Measurements from ENCODE around the gene SEC16A. TPM values are rescaled to one million over a fixed set of nuclear protein-coding genes. Genes with fewer than 3 reads are reported as not detected.

The SEC16A gene
- total and polyA plus RNA-seq, 5 donors from 2014 or later = 17.7 to 74.4 (median 21.3) TPM

DNA sequence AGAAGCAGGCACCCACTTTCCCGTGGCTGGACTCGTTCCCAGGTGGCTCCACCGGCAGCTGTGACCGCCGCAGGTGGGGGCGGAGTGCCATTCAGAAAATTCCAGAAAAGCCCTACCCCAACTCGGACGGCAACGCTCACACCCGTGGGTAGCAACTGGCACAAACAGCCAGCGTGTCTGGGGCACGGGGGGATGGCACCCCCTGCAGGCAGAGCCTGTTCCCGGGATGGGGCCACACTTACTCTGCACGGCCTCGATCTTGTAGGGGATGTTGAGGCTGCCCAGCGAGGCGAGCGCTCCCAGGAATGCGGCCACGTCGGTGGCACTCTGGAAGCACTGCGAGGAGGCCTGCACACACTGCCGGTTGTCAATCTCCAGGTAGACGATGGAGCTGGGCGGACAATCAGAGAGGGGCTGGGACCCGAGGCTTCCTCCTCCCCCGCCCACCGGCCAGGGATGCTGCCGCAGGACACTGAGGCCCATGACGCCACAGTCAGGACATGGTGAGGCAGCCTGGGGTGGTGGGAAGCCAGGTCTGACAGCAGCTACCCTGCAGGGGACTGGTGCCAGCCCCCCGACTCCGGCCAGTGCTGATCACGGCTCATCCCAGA lies 20.2 kb upstream of the SEC16A start:
- H3K36me3 ChIP-seq (ENCODE audit: control insufficient read depth, insufficient read depth, low read length) = peaks cover 80% of the 10 kb centered on the region
- no peaks in the 10 kb centered on the region for H3K4me1 ChIP-seq (ENCODE audit: control insufficient read depth, insufficient read depth, low read length, poor library complexity, severe bottlenecking)
- DNase-seq (no peak), ATAC-seq (ENCODE audit: low read depth in 2 of 2) (no peak)
- Mint-ChIP-seq H3K4me3 (no peak overlapping the region), H3K27ac (no peak overlapping the region), H3K4me1 (no peaks in the 10 kb centered on the region), H3K36me3 (peaks cover 5% of the 10 kb centered on the region), H3K27me3 (no peaks in the 10 kb centered on the region), H3K9me3 (no peaks in the 10 kb centered on the region)
- no peaks in the 10 kb centered on the region for H3K27me3 ChIP-seq (ENCODE audit: control insufficient read depth, insufficient read depth, low read length)
- no peaks in the 10 kb centered on the region for H3K9me3 ChIP-seq (ENCODE audit: control insufficient read depth in 2 of 2, low read length in 2 of 2)
- H3K27ac ChIP-seq (ENCODE audit: insufficient read depth, low read length, poor library complexity, severe bottlenecking) = no peak overlapping the region
- H3K4me3 ChIP-seq (ENCODE audit: low read depth, low read length) = no peak overlapping the region

DNA sequence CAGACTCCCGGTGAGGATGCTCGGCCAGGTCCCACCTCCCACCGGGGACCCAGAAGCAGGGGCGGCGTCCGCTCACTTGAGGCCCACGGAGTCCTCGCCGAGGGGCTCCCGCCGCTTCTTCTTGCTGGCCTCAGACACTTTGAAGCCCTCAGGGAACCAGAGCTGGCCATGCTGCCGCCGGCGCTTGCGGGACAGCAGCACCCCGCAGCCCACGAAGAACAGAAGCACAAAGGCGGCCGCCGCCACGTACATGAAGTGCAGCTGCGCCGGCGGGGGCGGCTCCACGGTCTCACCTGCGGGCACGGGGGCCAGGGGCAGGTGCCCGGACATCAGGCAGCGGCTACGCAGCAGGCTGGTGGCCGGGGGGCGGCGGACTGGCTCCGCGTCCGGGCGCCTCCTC lies 19.4 kb upstream of the SEC16A start:
- Histone ChIP-seq H3K36me3 (ENCODE audit: control insufficient read depth, insufficient read depth, low read length) (peaks cover 81% of the 10 kb centered on the region), H3K27me3 (ENCODE audit: control insufficient read depth, insufficient read depth, low read length) (no peaks in the 10 kb centered on the region), H3K9me3 (ENCODE audit: control insufficient read depth in 2 of 2, low read length in 2 of 2) (no peaks in the 10 kb centered on the region), H3K27ac (ENCODE audit: insufficient read depth, low read length, poor library complexity, severe bottlenecking) (no peak overlapping the region), H3K4me1 (ENCODE audit: control insufficient read depth, insufficient read depth, low read length, poor library complexity, severe bottlenecking) (no peaks in the 10 kb centered on the region), H3K4me3 (ENCODE audit: low read depth, low read length) (no peak overlapping the region)
- Mint-ChIP-seq H3K9me3 (no peaks in the 10 kb centered on the region), H3K27me3 (no peaks in the 10 kb centered on the region), H3K4me1 (no peaks in the 10 kb centered on the region), H3K27ac (no peak overlapping the region), H3K36me3 (peaks cover 5% of the 10 kb centered on the region), H3K4me3 (no peak overlapping the region)
- ATAC-seq (ENCODE audit: low read depth in 2 of 2) = no peak
- DNase-seq = no peak

DNA sequence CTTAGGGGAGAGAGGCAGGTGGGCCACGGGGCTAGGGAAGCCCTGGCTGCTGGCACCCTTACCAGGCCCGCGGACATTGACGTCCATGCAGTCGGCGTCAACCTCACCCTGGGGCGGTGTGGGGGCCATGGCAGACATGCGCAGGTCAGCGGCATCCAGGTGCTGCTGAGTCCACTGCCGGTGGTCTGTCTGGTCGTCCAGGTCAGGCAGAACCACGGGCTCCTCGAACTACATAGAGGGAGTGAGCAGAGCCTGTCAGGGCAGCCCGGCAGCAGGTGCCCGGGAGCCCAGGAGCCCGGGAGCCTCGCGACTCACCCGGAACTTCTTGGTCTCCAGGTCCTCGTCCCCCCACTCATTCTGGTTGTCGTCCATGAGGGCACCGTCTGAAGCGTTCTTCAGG lies 18.8 kb upstream of the SEC16A start:
- Mint-ChIP-seq H3K27me3 (no peaks in the 10 kb centered on the region), H3K4me3 (no peak overlapping the region), H3K27ac (no peak overlapping the region), H3K36me3 (peaks cover 5% of the 10 kb centered on the region), H3K9me3 (no peaks in the 10 kb centered on the region), H3K4me1 (no peaks in the 10 kb centered on the region)
- DNase-seq (no peak), ATAC-seq (ENCODE audit: low read depth in 2 of 2) (no peak)
- H3K27me3 ChIP-seq (ENCODE audit: control insufficient read depth, insufficient read depth, low read length) = no peaks in the 10 kb centered on the region
- H3K4me3 ChIP-seq (ENCODE audit: low read depth, low read length) = no peak overlapping the region
- no peaks in the 10 kb centered on the region for H3K4me1 ChIP-seq (ENCODE audit: control insufficient read depth, insufficient read depth, low read length, poor library complexity, severe bottlenecking)
- H3K27ac ChIP-seq (ENCODE audit: insufficient read depth, low read length, poor library complexity, severe bottlenecking) = no peak overlapping the region
- no peaks in the 10 kb centered on the region for H3K9me3 ChIP-seq (ENCODE audit: control insufficient read depth in 2 of 2, low read length in 2 of 2)
- peaks cover 81% of the 10 kb centered on the region for H3K36me3 ChIP-seq (ENCODE audit: control insufficient read depth, insufficient read depth, low read length)

DNA sequence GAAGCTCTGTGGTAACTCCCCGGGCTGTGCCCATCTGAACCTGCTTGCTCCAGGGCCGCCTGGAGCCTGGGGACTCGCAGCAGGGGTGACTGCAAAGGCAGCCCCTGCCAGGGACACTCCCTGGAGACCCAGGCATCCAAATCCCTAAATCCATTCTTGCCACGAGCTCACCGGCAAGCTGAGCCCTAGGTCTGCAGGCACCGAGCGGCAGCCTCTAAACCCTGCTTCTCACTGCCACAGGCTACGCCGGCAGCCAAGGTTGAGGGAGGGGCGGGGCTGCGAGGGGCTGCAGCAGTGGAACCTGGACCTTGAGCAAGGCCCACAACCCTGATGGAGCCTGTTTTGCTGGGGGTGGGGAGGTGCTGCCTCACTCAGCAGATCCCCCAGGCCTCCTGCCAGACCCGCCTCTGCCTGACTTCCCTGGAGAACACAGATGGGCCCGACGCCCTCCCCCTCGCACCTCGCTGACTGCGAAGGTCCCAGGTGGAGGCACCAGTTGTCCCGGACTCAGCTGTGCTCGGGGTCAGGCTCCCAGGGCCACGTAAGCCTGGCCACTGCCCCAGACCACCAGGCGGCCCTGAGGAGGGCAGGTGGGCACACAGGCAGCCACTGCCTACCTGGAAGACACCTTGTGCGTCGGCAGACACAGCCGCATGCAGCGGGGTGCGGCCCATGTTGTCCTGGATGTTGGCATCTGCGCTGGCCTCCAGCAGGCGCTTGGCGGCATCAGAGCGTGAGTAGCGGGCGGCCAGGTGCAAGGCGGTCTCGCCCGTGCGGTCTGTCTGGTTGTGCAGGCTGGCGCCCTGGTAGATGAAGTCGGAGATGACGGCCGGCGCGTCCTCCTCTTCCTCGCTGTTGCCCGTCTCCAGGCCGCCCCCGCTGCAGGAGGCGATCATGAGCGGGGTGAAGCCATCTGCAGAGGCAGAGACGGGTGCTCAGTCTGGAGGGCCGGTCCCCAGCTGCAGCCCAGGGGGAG lies 17.4 kb upstream of the SEC16A start:
- Histone ChIP-seq H3K4me1 (ENCODE audit: control insufficient read depth, insufficient read depth, low read length, poor library complexity, severe bottlenecking) (no peaks in the 10 kb centered on the region), H3K27ac (ENCODE audit: insufficient read depth, low read length, poor library complexity, severe bottlenecking) (no peak overlapping the region), H3K36me3 (ENCODE audit: control insufficient read depth, insufficient read depth, low read length) (peaks cover 77% of the 10 kb centered on the region), H3K4me3 (ENCODE audit: low read depth, low read length) (no peak overlapping the region), H3K9me3 (ENCODE audit: control insufficient read depth in 2 of 2, low read length in 2 of 2) (no peaks in the 10 kb centered on the region), H3K27me3 (ENCODE audit: control insufficient read depth, insufficient read depth, low read length) (no peaks in the 10 kb centered on the region)
- H3K4me3 Mint-ChIP-seq = no peak overlapping the region
- H3K27me3 Mint-ChIP-seq = no peaks in the 10 kb centered on the region
- H3K9me3 Mint-ChIP-seq = no peaks in the 10 kb centered on the region
- H3K27ac Mint-ChIP-seq = no peak overlapping the region
- no peaks in the 10 kb centered on the region for H3K4me1 Mint-ChIP-seq
- DNase-seq (no peak), ATAC-seq (ENCODE audit: low read depth in 2 of 2) (no peak)
- H3K36me3 Mint-ChIP-seq = peaks cover 5% of the 10 kb centered on the region

DNA sequence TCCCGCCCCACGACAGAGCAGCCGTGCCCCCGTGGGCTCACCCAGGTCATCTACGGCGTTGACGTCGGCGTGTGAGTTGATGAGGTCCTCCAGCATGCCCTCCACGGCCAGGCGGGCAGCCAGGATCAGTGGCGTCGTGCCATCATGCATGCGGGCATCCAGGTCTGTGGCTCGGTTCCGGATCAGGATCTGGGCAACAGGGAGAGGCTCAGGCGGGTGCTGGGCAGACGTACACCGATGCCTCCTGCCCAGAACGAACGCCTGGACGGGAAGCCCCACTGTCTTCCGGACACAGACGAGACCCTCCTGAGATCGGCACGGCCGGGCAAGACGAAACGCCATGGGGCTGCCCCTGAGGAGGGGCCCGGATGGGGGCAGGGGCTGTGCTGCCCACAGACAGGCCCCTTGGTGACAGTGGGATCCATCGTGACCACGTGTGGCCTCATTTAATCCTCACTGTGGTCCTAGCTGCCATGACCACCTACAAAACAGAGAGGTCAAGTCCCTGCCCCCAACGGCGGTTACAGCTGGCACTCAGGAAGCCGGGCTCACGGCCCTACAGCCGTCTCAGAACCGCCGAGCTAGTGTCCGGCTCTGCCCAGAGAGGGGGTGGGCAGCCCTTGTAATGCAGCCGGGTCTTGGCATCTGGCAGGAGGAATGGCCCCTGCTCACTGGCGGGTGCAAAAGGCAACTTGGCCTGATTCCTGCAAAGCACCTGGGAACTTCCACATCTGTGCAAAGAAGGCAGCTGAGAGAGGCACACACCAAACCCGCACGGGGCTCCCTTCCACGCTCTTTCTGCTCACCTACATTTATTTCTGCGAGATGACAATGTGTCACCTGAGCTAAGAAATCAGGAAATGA lies 16.5 kb upstream of the SEC16A start:
- ATAC-seq (ENCODE audit: low read depth in 2 of 2) (no peak), DNase-seq (no peak)
- no peaks in the 10 kb centered on the region for H3K4me1 Mint-ChIP-seq
- no peaks in the 10 kb centered on the region for H3K9me3 Mint-ChIP-seq
- no peak overlapping the region for H3K27ac Mint-ChIP-seq
- peaks cover 5% of the 10 kb centered on the region for H3K36me3 Mint-ChIP-seq
- H3K36me3 ChIP-seq (ENCODE audit: control insufficient read depth, insufficient read depth, low read length) = peaks cover 68% of the 10 kb centered on the region
- H3K4me3 Mint-ChIP-seq = no peak overlapping the region
- no peaks in the 10 kb centered on the region for H3K9me3 ChIP-seq (ENCODE audit: control insufficient read depth in 2 of 2, low read length in 2 of 2)
- H3K4me3 ChIP-seq (ENCODE audit: low read depth, low read length) = no peak overlapping the region
- no peaks in the 10 kb centered on the region for H3K27me3 ChIP-seq (ENCODE audit: control insufficient read depth, insufficient read depth, low read length)
- no peak overlapping the region for H3K27ac ChIP-seq (ENCODE audit: insufficient read depth, low read length, poor library complexity, severe bottlenecking)
- no peaks in the 10 kb centered on the region for H3K27me3 Mint-ChIP-seq
- no peaks in the 10 kb centered on the region for H3K4me1 ChIP-seq (ENCODE audit: control insufficient read depth, insufficient read depth, low read length, poor library complexity, severe bottlenecking)

DNA sequence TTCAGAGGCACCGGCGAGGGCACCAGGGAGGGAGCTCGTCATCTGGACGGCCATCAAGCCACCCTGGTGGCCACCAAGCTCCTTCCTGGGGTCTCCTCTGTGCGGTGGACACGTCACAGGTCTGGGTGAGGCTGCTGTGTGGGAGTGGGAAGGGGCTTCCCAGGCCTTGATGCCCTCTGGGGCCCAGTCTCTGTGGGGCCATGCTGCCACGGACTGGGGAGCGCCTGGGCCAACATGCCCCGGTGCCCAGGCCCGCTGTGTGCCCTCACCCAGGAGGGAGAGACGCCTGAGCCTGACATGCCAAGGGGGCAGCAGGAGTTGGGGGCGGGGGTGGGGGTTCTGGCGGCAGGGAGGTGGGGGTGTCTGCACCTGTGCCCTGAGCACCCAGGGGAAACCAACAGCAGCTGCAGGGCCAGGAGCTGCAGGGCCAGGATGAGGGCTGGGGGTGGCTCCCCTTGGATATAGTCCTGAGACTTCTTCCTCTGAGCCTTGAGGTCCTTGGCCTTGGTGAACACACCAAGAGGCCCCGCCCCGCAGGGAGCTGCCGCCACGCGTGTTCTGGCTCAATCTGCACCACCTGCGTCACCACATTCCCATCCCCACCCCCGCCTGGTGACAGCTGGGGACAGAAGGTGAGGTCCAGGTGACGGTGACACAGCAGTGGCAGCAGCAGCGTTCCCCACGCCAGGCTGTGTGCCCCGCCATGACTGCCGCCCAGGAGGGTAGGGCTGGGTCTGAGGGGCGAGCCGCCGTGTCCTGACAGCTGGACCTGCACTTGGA lies 15.3 kb upstream of the SEC16A start:
- H3K27ac Mint-ChIP-seq = no peak overlapping the region

More for the DNA sequence above, 15.3 kb upstream of the SEC16A start:
- Histone ChIP-seq H3K27ac (ENCODE audit: insufficient read depth, low read length, poor library complexity, severe bottlenecking) (no peak overlapping the region), H3K27me3 (ENCODE audit: control insufficient read depth, insufficient read depth, low read length) (no peaks in the 10 kb centered on the region), H3K36me3 (ENCODE audit: control insufficient read depth, insufficient read depth, low read length) (peaks cover 57% of the 10 kb centered on the region), H3K4me3 (ENCODE audit: low read depth, low read length) (no peak overlapping the region), H3K9me3 (ENCODE audit: control insufficient read depth in 2 of 2, low read length in 2 of 2) (no peaks in the 10 kb centered on the region), H3K4me1 (ENCODE audit: control insufficient read depth, insufficient read depth, low read length, poor library complexity, severe bottlenecking) (no peaks in the 10 kb centered on the region)
- H3K4me3 Mint-ChIP-seq = no peak overlapping the region
- ATAC-seq (ENCODE audit: low read depth in 2 of 2) = no peak
- H3K27me3 Mint-ChIP-seq = no peaks in the 10 kb centered on the region
- H3K4me1 Mint-ChIP-seq = no peaks in the 10 kb centered on the region
- H3K9me3 Mint-ChIP-seq = no peaks in the 10 kb centered on the region
- peaks cover 5% of the 10 kb centered on the region for H3K36me3 Mint-ChIP-seq
- no peak for DNase-seq

All from CD4-positive, CD25-positive, alpha-beta regulatory T cell (primary cell).